Measurements from ENCODE around the gene ELFN1. TPM values are rescaled to one million over a fixed set of nuclear protein-coding genes. Genes with fewer than 3 reads are reported as not detected.

Gene ELFN1
- total RNA-seq, 3 donors from 2014 or later, result 0.59 to 1.3 (median 0.96) TPM

GRCh38 chr7:1732645-1733044, 62.6 kb downstream of the ELFN1 start:
- intact Hi-C loops (cut with DNase I; ENCODE audit: low total_unique reads), result no loop called here

GRCh38 chr7:1733206-1733907, 63.3 kb downstream of the ELFN1 start:
- Histone ChIP-seq H3K27ac (no peak overlapping the region), H3K4me3 (no peak overlapping the region), H3K9me3 (peaks cover 11 to 16% of the 10 kb centered on the region in 2 donors), H3K27me3 (peaks cover 0 to 27% of the 10 kb centered on the region in 2 donors), H3K4me1 (no peaks in the 10 kb centered on the region), H3K36me3 (no peaks in the 10 kb centered on the region)
- intact Hi-C loops (cut with DNase I; ENCODE audit: low total_unique reads), result no loop called here
- no peak for TF ChIP-seq POLR2AphosphoS5 (IDR thresholded peaks at IDR 0.05)
- DNase-seq (ENCODE audit: low spot score in 2 of 2), result no peak

More at GRCh38 chr7:1732645-1733044, 62.6 kb downstream of the ELFN1 start:
- Histone ChIP-seq H3K27me3 (peaks cover 0 to 27% of the 10 kb centered on the region in 2 donors), H3K4me3 (no peak overlapping the region), H3K4me1 (no peaks in the 10 kb centered on the region), H3K27ac (no peak overlapping the region), H3K9me3 (peaks cover 11 to 21% of the 10 kb centered on the region in 2 donors), H3K36me3 (no peaks in the 10 kb centered on the region)
- no peak for DNase-seq (ENCODE audit: low spot score in 2 of 2)
- no peak for TF ChIP-seq CTCF (IDR thresholded peaks at IDR 0.05)
- no peak for TF ChIP-seq POLR2A (IDR thresholded peaks at IDR 0.05)
- TF ChIP-seq POLR2AphosphoS5 (IDR thresholded peaks at IDR 0.05), result no peak

- no peak overlapping the region for H3K4me3 ChIP-seq
- no peak overlapping the region for H3K27ac ChIP-seq
- no peaks in the 10 kb centered on the region for H3K36me3 ChIP-seq
- TF ChIP-seq POLR2AphosphoS5 (IDR thresholded peaks at IDR 0.05) (no peak), POLR2A (IDR thresholded peaks at IDR 0.05) (no peak), CTCF (IDR thresholded peaks at IDR 0.05) (no peak)
- DNase-seq (ENCODE audit: low spot score in 2 of 2), result no peak
- H3K27me3 ChIP-seq, result peaks cover 0 to 27% of the 10 kb centered on the region in 2 donors
- no peaks in the 10 kb centered on the region for H3K4me1 ChIP-seq
- intact Hi-C loops (cut with DNase I; ENCODE audit: low total_unique reads), result no loop called here
- H3K9me3 ChIP-seq, result peaks cover 8 to 9% of the 10 kb centered on the region in 2 donors
These were observed 64.0 kb downstream of the ELFN1 start for GRCh38 chr7:1733908-1734730.

GRCh38 chr7:1735262-1735661, 65.2 kb downstream of the ELFN1 start:
- no peak for TF ChIP-seq CTCF (IDR thresholded peaks at IDR 0.05)
- no peak for TF ChIP-seq POLR2A (IDR thresholded peaks at IDR 0.05)
- TF ChIP-seq POLR2AphosphoS5 (IDR thresholded peaks at IDR 0.05), result no peak
- intact Hi-C loops (cut with DNase I; ENCODE audit: low total_unique reads), result no loop called here
- Histone ChIP-seq H3K27ac (no peak overlapping the region), H3K4me1 (no peaks in the 10 kb centered on the region), H3K4me3 (no peak overlapping the region), H3K36me3 (no peaks in the 10 kb centered on the region), H3K9me3 (no peaks in the 10 kb centered on the region), H3K27me3 (peaks cover 0 to 30% of the 10 kb centered on the region in 2 donors)
- no peak for DNase-seq (ENCODE audit: low spot score in 2 of 2)

- Histone ChIP-seq H3K4me1 (no peaks in the 10 kb centered on the region), H3K9me3 (no peaks in the 10 kb centered on the region), H3K27ac (no peak overlapping the region), H3K27me3 (peaks cover 0 to 34% of the 10 kb centered on the region in 2 donors), H3K4me3 (no peak overlapping the region), H3K36me3 (no peaks in the 10 kb centered on the region)
- DNase-seq (ENCODE audit: low spot score in 2 of 2), result no peak
- TF ChIP-seq POLR2A (IDR thresholded peaks at IDR 0.05), result no peak
- TF ChIP-seq CTCF (IDR thresholded peaks at IDR 0.05), result no peak
- no peak for TF ChIP-seq POLR2AphosphoS5 (IDR thresholded peaks at IDR 0.05)
- intact Hi-C loops (cut with DNase I; ENCODE audit: low total_unique reads), result no loop called here
These were observed 65.9 kb downstream of the ELFN1 start for GRCh38 chr7:1735806-1736483.
